ENCODE data around the gene IL17RE.

- TF ChIP-seq CTCF (IDR thresholded peaks at IDR 0.05; ENCODE audit: low read depth, low read length, poor library complexity, severe bottlenecking) = no peak
- TF ChIP-seq EZH2phosphoT487 (IDR thresholded peaks at IDR 0.05; ENCODE audit: borderline replicate concordance, low read length) = no peak
These were observed 14.4 kb downstream of the IL17RE start, which contains the start of gene IL17RC for GRCh38 chr3:9916734-9917680.
